ENCODE measurements around the gene PREX1.

DNA sequence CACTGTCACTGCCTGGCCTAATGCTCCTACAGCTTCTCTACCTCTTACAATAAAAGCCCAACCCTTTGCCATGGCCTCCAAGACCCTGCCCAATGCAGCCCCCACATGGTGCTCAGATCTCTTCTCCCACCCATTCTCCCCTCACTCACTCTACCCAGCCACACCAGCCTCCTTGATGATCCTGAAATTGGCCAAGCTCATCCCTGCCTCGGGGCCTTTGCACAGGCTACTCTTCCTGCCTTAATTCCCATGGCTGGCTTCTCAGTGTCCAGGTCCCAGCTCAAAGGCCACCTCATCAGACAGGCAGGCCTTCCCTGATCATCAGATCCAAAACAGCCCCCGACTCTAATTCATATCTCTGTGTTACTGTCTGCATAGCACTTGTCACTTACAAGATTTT lies 25.6 kb downstream of the PREX1 start:
- no peak for TF ChIP-seq POLR2A (IDR thresholded peaks at IDR 0.05)
- TF ChIP-seq, protein P1, sequence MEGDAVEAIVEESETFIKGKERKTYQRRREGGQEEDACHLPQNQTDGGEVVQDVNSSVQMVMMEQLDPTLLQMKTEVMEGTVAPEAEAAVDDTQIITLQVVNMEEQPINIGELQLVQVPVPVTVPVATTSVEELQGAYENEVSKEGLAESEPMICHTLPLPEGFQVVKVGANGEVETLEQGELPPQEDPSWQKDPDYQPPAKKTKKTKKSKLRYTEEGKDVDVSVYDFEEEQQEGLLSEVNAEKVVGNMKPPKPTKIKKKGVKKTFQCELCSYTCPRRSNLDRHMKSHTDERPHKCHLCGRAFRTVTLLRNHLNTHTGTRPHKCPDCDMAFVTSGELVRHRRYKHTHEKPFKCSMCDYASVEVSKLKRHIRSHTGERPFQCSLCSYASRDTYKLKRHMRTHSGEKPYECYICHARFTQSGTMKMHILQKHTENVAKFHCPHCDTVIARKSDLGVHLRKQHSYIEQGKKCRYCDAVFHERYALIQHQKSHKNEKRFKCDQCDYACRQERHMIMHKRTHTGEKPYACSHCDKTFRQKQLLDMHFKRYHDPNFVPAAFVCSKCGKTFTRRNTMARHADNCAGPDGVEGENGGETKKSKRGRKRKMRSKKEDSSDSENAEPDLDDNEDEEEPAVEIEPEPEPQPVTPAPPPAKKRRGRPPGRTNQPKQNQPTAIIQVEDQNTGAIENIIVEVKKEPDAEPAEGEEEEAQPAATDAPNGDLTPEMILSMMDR (IDR thresholded peaks at IDR 0.05): no peak

All from prostate gland (tissue), 2 donors.